ENCODE measurements around the gene IMPDH1.

IMPDH1 gene

GRCh38 chr7:128424686-128425275 is 15.0 kb upstream of the IMPDH1 start:
- H3K27me3 Mint-ChIP-seq, result no peaks in the 10 kb centered on the region
- intact Hi-C loops (cut with micrococcal nuclease), result loop anchor here (5.0 kb wide), 1 partner anchor 37 kb away; no protein-coding TSS in a partner anchor
- H3K4me3 Mint-ChIP-seq, result no peak overlapping the region
- no peak overlapping the region for H3K27ac Mint-ChIP-seq
- H3K4me1 Mint-ChIP-seq (ENCODE audit: low read depth), result peaks cover 17% of the 10 kb centered on the region
- H3K36me3 Mint-ChIP-seq (ENCODE audit: low read depth), result no peaks in the 10 kb centered on the region
- H3K9me3 Mint-ChIP-seq, result no peaks in the 10 kb centered on the region

GRCh38 chr7:128422842-128423241 is 13.1 kb upstream of the IMPDH1 start:
- H3K9me3 Mint-ChIP-seq, result no peaks in the 10 kb centered on the region
- no peaks in the 10 kb centered on the region for H3K36me3 Mint-ChIP-seq (ENCODE audit: low read depth)
- intact Hi-C loops (cut with micrococcal nuclease), result no loop called here
- peaks cover 6% of the 10 kb centered on the region for H3K4me1 Mint-ChIP-seq (ENCODE audit: low read depth)
- no peak overlapping the region for H3K4me3 Mint-ChIP-seq
- H3K27ac Mint-ChIP-seq, result no peak overlapping the region
- no peaks in the 10 kb centered on the region for H3K27me3 Mint-ChIP-seq

- H3K27me3 Mint-ChIP-seq, result no peaks in the 10 kb centered on the region
- no peak overlapping the region for H3K4me3 Mint-ChIP-seq
- peaks cover 6% of the 10 kb centered on the region for H3K4me1 Mint-ChIP-seq (ENCODE audit: low read depth)
- intact Hi-C loops (cut with micrococcal nuclease), result no loop called here
- no peaks in the 10 kb centered on the region for H3K9me3 Mint-ChIP-seq
- H3K36me3 Mint-ChIP-seq (ENCODE audit: low read depth), result no peaks in the 10 kb centered on the region
- peak overlapping the region; percentile 11 for H3K27ac Mint-ChIP-seq
These were observed 12.3 kb upstream of the IMPDH1 start for GRCh38 chr7:128422037-128422436.

GRCh38 chr7:128421384-128421783 is 11.6 kb upstream of the IMPDH1 start:
- intact Hi-C loops (cut with micrococcal nuclease), result no loop called here
- peak overlapping the region; percentile 11 for H3K27ac Mint-ChIP-seq

GRCh38 chr7:128420773-128421172 is 11.0 kb upstream of the IMPDH1 start:
- Mint-ChIP-seq H3K9me3 (no peaks in the 10 kb centered on the region), H3K27ac (no peak overlapping the region), H3K4me3 (no peak overlapping the region), H3K4me1 (ENCODE audit: low read depth) (peaks cover 6% of the 10 kb centered on the region), H3K27me3 (no peaks in the 10 kb centered on the region), H3K36me3 (ENCODE audit: low read depth) (no peaks in the 10 kb centered on the region)
- intact Hi-C loops (cut with micrococcal nuclease), result no loop called here

More at GRCh38 chr7:128421384-128421783, 11.6 kb upstream of the IMPDH1 start:
- no peaks in the 10 kb centered on the region for H3K36me3 Mint-ChIP-seq (ENCODE audit: low read depth)
- H3K4me3 Mint-ChIP-seq, result no peak overlapping the region
- H3K4me1 Mint-ChIP-seq (ENCODE audit: low read depth), result peaks cover 6% of the 10 kb centered on the region
- H3K9me3 Mint-ChIP-seq, result no peaks in the 10 kb centered on the region
- H3K27me3 Mint-ChIP-seq, result no peaks in the 10 kb centered on the region

GRCh38 chr7:128419257-128419656 is 9.5 kb upstream of the IMPDH1 start:
- Mint-ChIP-seq H3K36me3 (ENCODE audit: low read depth) (no peaks in the 10 kb centered on the region), H3K4me1 (ENCODE audit: low read depth) (peaks cover 6% of the 10 kb centered on the region), H3K27me3 (no peaks in the 10 kb centered on the region), H3K27ac (no peak overlapping the region), H3K9me3 (no peaks in the 10 kb centered on the region), H3K4me3 (no peak overlapping the region)
- intact Hi-C loops (cut with micrococcal nuclease), result no loop called here

- H3K4me1 Mint-ChIP-seq (ENCODE audit: low read depth), result no peaks in the 10 kb centered on the region
- H3K36me3 Mint-ChIP-seq (ENCODE audit: low read depth), result no peaks in the 10 kb centered on the region
- H3K27ac Mint-ChIP-seq, result no peak overlapping the region
- H3K9me3 Mint-ChIP-seq, result no peaks in the 10 kb centered on the region
- no peak overlapping the region for H3K4me3 Mint-ChIP-seq
- intact Hi-C loops (cut with micrococcal nuclease), result no loop called here
- peaks cover 4% of the 10 kb centered on the region for H3K27me3 Mint-ChIP-seq
These were observed 7.3 kb upstream of the IMPDH1 start for GRCh38 chr7:128417071-128417470.

- peaks cover 4% of the 10 kb centered on the region for H3K27me3 Mint-ChIP-seq
- intact Hi-C loops (cut with micrococcal nuclease), result no loop called here
- no peaks in the 10 kb centered on the region for H3K9me3 Mint-ChIP-seq
- peaks cover 2% of the 10 kb centered on the region for H3K36me3 Mint-ChIP-seq (ENCODE audit: low read depth)
- H3K4me3 Mint-ChIP-seq, result no peak overlapping the region
- no peak overlapping the region for H3K27ac Mint-ChIP-seq
- H3K4me1 Mint-ChIP-seq (ENCODE audit: low read depth), result peaks cover 8% of the 10 kb centered on the region
These were observed 5.5 kb upstream of the IMPDH1 start for GRCh38 chr7:128415217-128415785.

GRCh38 chr7:128410451-128410753 is 620 bp upstream of the IMPDH1 start:
- intact Hi-C loops (cut with micrococcal nuclease), result no loop called here
- Mint-ChIP-seq H3K27ac (peak overlapping the region; percentile 96), H3K9me3 (no peaks in the 10 kb centered on the region), H3K27me3 (peaks cover 4% of the 10 kb centered on the region), H3K4me3 (peak overlapping the region; percentile 93), H3K4me1 (ENCODE audit: low read depth) (peaks cover 31% of the 10 kb centered on the region), H3K36me3 (ENCODE audit: low read depth) (peaks cover 25% of the 10 kb centered on the region)

- no peaks in the 10 kb centered on the region for H3K9me3 Mint-ChIP-seq
- H3K27ac Mint-ChIP-seq, result peak overlapping the region; percentile 96
- peaks cover 4% of the 10 kb centered on the region for H3K27me3 Mint-ChIP-seq
- peaks cover 46% of the 10 kb centered on the region for H3K4me1 Mint-ChIP-seq (ENCODE audit: low read depth)
- peaks cover 39% of the 10 kb centered on the region for H3K36me3 Mint-ChIP-seq (ENCODE audit: low read depth)
- peak overlapping the region; percentile 93 for H3K4me3 Mint-ChIP-seq
- intact Hi-C loops (cut with micrococcal nuclease), result no loop called here
These were observed 830 bp downstream of the IMPDH1 start for GRCh38 chr7:128408709-128409595.

GRCh38 chr7:128407751-128408708 is 1.8 kb downstream of the IMPDH1 start:
- Mint-ChIP-seq H3K4me1 (ENCODE audit: low read depth) (peaks cover 55% of the 10 kb centered on the region), H3K36me3 (ENCODE audit: low read depth) (peaks cover 48% of the 10 kb centered on the region), H3K9me3 (no peaks in the 10 kb centered on the region), H3K27ac (peak overlapping the region; percentile 96), H3K27me3 (peaks cover under 1% of the 10 kb centered on the region), H3K4me3 (peak overlapping the region; percentile 93)
- intact Hi-C loops (cut with micrococcal nuclease), result no loop called here

- Mint-ChIP-seq H3K9me3 (no peaks in the 10 kb centered on the region), H3K36me3 (ENCODE audit: low read depth) (peaks cover 56% of the 10 kb centered on the region), H3K4me3 (peak overlapping the region; percentile 93), H3K27me3 (no peaks in the 10 kb centered on the region), H3K27ac (peak overlapping the region; percentile 96), H3K4me1 (ENCODE audit: low read depth) (peaks cover 59% of the 10 kb centered on the region)
- intact Hi-C loops (cut with micrococcal nuclease), result no loop called here
These were observed 2.6 kb downstream of the IMPDH1 start for GRCh38 chr7:128407233-128407589.

GRCh38 chr7:128406314-128407232 is 3.2 kb downstream of the IMPDH1 start:
- H3K4me1 Mint-ChIP-seq (ENCODE audit: low read depth), result peaks cover 59% of the 10 kb centered on the region
- H3K27me3 Mint-ChIP-seq, result no peaks in the 10 kb centered on the region
- H3K9me3 Mint-ChIP-seq, result no peaks in the 10 kb centered on the region
- intact Hi-C loops (cut with micrococcal nuclease), result no loop called here
- H3K36me3 Mint-ChIP-seq (ENCODE audit: low read depth), result peaks cover 62% of the 10 kb centered on the region
- peak overlapping the region; percentile 93 for H3K4me3 Mint-ChIP-seq
- peak overlapping the region; percentile 96 for H3K27ac Mint-ChIP-seq

All from dendritic cell treated with granulocyte-macrophage colony-stimulating factor and Interleukin-4, amounts not matched to agents 40 ng/mL and 50 ng/mL, for 4 days (primary cell).